GOT3 (cell line): ENCODE measurements around the gene NPY4R.
"Not testable (repeated sequence)": the region's sequence is repeated elsewhere in the genome, so short reads cannot be mapped to it uniquely, and the experiment has no call there.

Experiments used
- DNase-seq: peaks from one replicate; lab custom pipeline; 2025; ENCODE audit warnings: mixed read lengths; lab: John Stamatoyannopoulos, UW

The NPY4R gene

DNA sequence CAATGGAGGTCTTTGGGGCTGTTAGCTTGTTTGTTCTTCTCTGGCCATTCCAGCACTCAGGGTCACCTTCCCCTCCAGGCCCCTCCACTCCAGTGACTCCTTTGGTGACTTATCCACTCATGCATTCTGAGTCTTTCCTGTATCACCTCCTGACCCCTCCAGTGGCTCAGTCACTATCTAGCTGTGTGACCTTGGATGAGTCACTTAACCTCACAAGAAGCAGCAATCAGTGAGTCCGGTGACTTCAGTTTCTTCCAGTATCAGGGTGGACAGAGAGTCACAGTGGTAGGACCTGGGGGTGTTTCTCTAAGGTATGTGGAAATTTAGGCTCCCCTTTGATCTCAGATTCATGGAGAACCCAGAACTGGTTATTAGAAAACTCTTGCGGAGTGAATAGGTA is 9.8 kb downstream of the NPY4R start:
- DNase-seq, result not testable (repeated sequence)

DNA sequence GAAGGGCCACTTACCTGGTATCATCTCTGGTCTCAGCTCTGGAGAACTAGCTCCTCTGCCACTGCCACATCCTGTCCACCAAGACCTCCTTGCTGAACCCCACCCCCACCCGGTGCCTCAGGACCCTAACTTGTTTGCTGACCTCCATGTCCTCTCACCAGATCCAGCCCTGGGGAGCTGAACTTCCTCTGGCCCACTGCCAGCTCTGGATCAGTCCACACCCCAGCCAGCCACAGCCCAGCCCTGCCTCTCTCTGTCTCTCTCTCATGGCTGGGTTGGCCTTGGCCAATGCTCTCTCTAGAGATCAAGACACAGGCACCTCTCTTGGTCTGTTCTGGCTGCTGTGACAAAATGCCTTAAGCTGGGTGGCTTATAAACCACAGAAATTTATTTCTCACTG is 14.4 kb downstream of the NPY4R start:
- not testable (repeated sequence) for DNase-seq

DNA sequence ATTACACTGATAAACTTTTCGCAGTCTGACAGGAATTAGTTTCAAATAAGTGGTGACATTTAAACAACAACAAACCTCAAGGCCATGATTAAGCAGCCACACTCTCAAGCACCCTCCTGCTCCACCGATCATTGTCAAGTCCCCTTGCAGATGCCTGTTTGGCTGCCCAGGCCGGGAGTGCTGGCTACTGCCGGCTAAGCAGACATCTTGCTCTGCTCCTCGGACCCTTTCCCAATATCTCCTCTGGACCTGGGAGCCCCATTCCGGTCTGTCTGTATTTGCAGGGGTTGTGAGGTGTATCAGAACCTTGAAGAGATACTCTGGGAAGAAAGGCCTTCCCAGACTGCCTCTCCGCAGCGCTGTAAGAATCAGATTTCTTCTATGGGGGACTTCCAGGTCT is 14.9 kb downstream of the NPY4R start:
- not testable (repeated sequence) for DNase-seq

DNA sequence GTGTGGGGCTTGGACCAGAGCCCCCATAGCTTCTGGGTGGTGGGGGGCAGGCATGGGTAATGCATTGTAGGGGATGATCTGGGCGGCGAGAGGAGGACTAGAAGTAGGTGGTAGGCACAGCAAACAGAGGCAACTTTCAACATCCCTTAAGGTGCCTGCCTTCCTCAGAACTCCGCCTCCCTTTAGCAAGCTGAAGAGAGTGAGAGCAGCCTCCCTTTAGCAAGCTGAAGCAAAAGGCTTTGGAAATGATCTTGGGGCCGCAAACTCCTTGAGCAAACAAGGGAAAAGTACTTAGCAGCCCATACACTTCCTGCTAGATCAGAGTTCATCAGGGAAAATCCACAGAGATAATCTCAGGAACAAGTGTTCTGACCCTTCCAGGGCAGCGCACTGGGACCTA is 18.3 kb downstream of the NPY4R start:
- not testable (repeated sequence) for DNase-seq

DNA sequence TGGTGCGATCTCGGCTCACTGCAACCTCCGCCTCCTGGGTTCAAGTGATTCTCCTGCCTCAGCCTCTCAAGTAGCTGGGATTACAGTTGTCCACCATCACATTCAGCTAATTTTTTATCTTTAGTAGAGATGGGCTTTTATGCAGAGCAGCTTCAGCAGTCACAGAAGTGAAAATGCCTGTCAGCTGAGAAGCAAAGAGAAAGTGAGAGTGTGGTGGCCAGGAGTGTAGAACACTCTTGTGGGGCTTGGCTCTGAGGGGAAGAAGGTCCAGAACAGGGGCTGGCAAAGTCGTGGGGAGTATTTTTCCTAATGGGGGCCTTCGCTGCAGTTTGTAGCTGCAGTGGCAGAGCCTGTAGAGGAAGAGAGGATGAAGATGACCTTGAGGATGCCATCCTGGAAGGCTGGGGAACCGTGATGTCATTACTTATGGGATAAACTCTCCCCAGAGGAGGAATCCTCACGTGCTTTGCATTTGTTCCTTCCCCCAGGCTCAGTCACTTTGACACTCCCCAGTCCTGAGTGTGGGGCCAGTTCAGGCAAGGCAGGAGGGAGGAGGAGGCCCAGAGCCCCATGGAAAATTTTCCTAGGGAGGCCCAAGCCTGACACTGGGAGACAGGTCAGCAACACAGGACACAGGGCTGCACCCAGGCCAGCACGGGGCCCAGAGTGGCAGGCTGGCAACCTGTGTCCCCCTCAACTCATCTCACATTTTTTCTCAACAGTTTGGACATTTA is 20.2 kb downstream of the NPY4R start:
- not testable (repeated sequence) for DNase-seq

DNA sequence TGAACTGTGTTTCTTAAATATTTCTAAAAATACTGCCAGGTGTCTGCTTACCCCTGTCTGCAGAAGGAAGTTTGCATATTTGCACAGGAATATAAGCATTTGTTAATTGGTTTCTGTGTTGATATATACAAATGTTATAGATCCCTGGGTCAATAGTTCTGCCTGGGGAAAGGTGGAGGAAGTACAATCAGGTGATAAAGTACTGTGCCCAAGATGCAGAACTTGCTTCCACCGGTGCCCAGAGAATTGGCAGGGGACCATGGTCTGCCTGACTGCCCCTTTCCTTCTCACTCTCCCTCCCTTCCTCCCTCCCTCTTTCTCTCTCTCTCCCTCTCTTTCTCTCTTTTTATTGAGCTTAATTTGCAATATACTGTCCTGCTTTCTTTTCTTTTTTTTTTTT is 22.3 kb downstream of the NPY4R start:
- DNase-seq, result not testable (repeated sequence)

DNA sequence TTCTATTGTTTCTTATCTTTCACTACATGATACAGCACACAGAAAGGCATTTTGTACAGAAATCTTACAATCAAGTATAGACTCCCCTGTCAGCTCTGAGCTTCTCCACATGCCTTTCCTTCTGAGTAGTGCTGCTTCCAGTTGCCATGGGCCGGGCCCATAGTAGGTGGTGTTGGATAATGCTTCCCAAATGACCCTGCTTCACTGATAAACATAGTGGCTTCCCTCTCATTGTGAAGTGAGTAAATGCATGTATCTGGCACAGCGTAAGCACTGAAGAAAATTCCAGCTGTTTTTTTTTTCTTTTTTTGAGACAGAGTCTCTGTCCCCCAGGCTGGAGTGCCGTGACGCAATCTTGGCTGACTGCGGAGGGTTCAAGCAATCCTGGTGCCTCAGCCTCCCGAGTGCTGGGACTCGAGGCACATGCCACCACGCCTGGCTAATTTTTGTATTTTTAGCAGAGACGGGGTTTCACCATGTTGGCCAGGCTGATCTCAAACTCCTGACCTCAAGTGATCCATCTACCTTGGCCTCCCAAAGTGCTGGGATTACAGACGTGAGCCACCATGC is 23.0 kb downstream of the NPY4R start:
- not testable (repeated sequence) for DNase-seq

DNA sequence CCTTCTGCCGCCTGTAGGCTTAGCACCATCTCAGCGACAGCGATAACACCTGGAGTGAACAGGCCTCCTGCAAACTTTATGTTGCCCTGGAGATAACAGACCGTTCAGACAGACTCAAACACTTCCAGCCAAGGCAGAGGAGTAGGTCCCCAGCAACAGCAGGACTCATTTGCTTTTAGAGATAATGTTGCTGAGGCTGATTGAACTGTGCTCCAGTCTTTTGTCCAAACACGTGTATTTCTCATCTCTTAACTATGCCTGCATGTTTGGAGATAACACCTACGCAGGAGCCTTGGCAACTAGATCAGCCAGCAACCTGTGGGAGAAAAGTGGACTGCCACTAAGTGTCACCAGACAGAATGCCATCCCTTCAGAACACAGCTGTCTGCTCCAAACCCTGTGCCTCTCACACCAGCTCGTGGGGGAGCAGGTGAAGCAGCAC is 23.9 kb downstream of the NPY4R start:
- DNase-seq, result not testable (repeated sequence)

DNA sequence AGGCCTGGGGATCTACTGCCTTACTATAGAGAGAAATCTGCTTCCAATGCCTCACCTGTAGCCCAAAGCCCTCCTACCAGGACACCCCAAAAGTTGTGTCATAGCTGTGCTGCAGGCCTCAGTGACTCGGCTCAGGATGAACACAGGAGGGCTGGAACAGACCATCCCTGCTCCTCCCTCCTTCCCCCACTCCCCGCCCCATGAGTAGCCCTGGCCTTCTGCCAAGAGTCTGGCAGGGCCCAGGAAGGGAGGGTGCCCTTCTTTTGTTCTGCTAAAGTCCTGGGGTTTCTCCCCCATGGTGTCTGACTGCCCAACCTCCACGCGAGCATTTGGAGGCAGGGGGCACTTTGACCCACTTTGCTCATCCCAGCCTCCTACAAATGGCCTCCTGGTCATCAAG is 24.8 kb downstream of the NPY4R start:
- DNase-seq, result not testable (repeated sequence)

DNA sequence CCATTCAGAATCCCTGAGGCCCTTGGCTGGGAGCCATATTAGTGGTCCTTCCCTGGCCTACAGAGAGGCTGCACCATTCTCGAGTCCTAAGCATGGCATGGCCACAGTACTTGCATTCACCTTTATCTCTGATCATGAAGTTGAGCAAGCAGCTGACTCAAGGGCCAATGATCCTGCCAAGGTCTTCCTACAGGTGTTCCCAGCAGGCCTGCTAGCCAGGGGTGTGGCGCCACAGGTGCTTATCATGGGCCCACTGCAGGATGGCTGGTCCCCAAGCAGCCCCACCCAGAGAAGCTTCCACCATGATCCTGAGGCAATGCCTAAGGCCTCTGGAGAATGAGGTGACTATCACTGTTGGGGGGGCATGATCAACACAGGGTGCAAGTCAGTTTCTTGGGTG is 42.2 kb downstream of the NPY4R start:
- not testable (repeated sequence) for DNase-seq

DNA sequence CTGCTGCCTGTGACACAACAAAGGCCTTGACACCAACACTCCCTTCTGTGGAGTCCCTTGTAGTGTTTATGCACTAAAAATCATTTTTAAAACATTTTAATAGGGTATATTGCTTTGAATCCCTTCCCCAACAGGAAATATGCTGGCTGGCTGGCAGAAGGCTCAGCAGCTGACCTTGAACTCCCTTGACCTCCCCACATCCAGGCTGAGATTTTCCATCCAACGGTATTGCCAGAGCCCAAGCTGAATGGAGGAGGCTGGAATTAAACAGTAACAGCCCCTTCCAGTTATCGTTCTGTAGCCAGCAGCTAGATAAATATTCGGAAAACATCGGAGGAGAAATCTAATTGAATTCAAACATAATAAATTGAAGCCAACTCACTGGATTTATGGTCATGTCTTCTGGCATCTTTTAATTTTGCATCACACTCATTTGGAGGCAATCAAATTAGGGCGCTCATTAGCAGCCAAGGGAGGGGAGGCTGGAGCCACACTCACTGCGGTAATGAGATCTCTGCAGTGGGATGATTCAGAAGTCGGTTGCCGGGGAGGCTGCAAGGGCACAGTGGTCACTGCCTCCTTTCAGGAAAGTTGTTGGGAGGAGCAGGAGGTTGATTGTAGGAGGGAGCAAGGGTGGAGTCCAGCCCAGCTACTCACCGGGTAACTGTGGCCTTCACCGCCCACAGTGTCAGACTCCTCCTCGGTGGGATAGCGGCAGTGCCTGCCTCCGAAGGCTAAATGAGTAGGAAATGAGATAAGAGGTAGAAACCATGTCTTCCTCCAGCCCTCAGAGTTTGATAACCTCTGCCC is 46.0 kb downstream of the NPY4R start:
- DNase-seq, result not testable (repeated sequence)

DNA sequence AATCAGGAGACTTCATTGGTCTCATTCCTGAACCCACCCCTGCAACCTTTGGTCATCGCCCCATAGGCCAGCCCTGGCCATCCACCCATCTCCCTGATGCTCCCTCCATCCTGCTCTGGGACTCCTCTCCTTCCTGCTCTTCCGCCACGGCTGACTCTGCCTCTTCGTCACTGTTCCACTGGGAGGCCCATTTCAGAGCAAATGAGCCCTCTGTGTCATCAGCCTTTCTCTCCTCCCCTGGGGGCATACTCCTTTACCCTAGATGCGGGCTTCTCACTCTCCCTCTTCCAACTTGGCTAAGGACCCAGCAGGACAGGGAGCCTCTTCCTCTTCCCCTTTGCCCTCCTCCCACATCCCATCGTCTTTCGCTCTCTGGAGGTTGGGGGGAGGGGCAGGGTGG is 47.5 kb downstream of the NPY4R start:
- not testable (repeated sequence) for DNase-seq

DNA sequence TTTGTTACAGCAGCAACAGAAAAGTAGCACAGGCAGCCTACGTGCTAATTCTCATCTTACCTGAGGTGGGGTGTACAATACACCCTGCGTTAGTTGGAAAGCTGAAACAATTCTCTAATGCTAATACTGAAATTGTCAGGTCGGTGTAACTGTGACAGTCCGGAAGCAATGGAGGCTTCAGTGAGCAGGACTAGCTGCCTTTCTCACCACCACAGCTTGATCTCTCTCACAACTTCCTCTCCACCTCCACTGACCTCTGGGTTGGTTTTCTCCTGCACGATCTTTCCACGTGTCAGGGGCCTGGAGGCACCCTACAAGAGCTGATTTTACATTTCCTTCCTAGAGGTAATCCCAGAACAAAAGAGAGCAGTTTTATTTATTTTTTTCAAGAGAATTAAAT is 50.5 kb downstream of the NPY4R start:
- not testable (repeated sequence) for DNase-seq

DNA sequence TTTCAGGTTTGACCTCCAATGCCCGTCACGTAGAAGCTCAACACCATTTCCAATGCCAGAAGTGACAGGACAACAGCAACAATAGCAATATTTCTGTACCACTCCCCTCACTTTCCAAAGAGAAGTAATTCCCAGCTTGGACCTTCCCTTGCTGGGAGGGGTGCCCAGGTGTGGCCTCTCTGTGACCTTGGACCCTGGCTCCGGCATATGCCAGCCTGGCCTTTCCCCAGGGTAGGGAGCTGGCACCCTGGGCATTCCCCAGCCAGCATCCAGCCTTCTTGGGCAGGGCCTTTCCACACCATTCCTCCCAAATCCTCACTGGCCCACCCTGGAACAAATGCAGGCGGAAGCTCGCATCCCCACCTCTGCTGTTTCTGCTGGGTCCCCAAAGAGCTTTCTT is 53.1 kb downstream of the NPY4R start:
- DNase-seq, result not testable (repeated sequence)

DNA sequence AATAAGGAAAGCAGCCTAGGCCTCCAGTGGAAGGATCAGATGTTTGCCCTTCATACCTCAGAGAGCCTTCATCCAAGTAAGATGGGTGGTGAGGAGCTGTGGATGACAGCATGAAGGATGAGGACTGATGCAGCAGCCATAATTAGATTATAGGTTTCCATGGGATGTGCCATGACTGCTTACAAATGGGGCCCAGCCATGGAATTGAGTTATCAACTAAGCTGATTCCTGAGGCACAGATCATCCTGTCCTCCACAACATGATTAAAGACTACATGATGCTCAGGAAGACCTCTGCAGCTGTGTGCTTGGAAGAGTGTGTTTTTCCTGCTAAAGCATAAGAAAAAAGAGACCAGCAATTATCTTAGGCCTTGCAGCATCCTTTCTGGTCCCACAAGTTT is 54.6 kb downstream of the NPY4R start:
- not testable (repeated sequence) for DNase-seq
